GM18508 (cell line): ENCODE measurements around the gene MTREX.

Source experiments
- ATAC-seq: cut with Tn5 transposase; IDR thresholded peaks from one replicate; pipeline ENCODE4 v1.9.1; 2021; ENCODE audit warnings: moderate number of reproducible peaks; ENCODE audit not compliant: insufficient read depth, unreplicated experiment

Gene MTREX

GRCh38 chr5:55372130-55372925 is 64.5 kb downstream of the MTREX start:
- no peak for ATAC-seq

GRCh38 chr5:55377810-55378209 is 70.0 kb downstream of the MTREX start:
- no peak for ATAC-seq

GRCh38 chr5:55383254-55383653 is 75.5 kb downstream of the MTREX start:
- no peak for ATAC-seq

GRCh38 chr5:55384072-55384471 is 76.3 kb downstream of the MTREX start:
- no peak for ATAC-seq

- ATAC-seq = no peak
Measured at GRCh38 chr5:55385227-55385626, 77.4 kb downstream of the MTREX start.

- no peak for ATAC-seq
Measured at GRCh38 chr5:55385846-55386245, 78.1 kb downstream of the MTREX start.

GRCh38 chr5:55386356-55386755 is 78.6 kb downstream of the MTREX start:
- ATAC-seq = no peak

GRCh38 chr5:55387865-55388264 is 80.1 kb downstream of the MTREX start:
- ATAC-seq = no peak

GRCh38 chr5:55391707-55392106 is 83.9 kb downstream of the MTREX start:
- ATAC-seq = no peak

- no peak for ATAC-seq
Measured at GRCh38 chr5:55392669-55393068, 84.9 kb downstream of the MTREX start.

GRCh38 chr5:55393501-55394175 is 85.8 kb downstream of the MTREX start:
- ATAC-seq = no peak

- no peak for ATAC-seq
Measured at GRCh38 chr5:55402199-55402598, 94.4 kb downstream of the MTREX start.

- no peak for ATAC-seq
Measured at GRCh38 chr5:55406292-55406691, 98.5 kb downstream of the MTREX start.

GRCh38 chr5:55407059-55407684 is 99.4 kb downstream of the MTREX start:
- no peak for ATAC-seq

- no peak for ATAC-seq
Measured at GRCh38 chr5:55407984-55408383, 100.2 kb downstream of the MTREX start.

GRCh38 chr5:55409775-55410174 is 102.0 kb downstream of the MTREX start:
- ATAC-seq = no peak

GRCh38 chr5:55410845-55411244 is 103.1 kb downstream of the MTREX start:
- ATAC-seq = no peak

- ATAC-seq = no peak
Measured at GRCh38 chr5:55411876-55412275, 104.1 kb downstream of the MTREX start.

GRCh38 chr5:55413644-55414043 is 105.9 kb downstream of the MTREX start:
- ATAC-seq = no peak

- ATAC-seq = no peak
Measured at GRCh38 chr5:55415071-55415470, 107.3 kb downstream of the MTREX start.

- no peak for ATAC-seq
Measured at GRCh38 chr5:55416306-55416705, 108.5 kb downstream of the MTREX start.
